Measurements from ENCODE around the gene PAK3. TPM values are rescaled to one million over a fixed set of nuclear protein-coding genes. Genes with fewer than 3 reads are reported as not detected.

PAK3 gene
- total and polyA plus RNA-seq, 2 donors (not counting 3 experiments of a cell fraction or from before 2014, with no cell fraction given) = 0.01 to 0.15 TPM

DNA sequence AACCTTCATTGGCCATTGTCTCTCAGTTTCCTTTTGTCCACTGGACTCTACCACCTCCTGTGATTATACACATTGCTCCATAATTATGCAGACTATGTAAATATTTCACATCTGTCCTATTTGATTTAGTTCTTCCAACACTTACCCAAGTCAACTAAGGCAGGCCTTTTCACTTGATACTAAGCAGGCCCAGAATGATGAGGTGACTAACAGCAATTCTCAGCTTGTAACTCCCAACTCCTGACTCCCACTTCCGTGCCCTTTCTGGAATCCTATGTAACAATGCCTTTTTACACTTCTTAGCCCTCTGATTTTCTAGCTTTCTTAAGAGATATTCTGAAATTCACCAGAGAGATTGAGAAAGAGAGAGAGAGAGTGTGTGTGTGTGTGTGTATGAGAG is 6.6 kb downstream of the PAK3 start:
- dilution Hi-C loops (cut with MboI; ENCODE audit: extremely low pct_ligation_motif_present, low sequenced_read_pairs) = no loop called here
- H3K79me2 ChIP-seq (ENCODE audit: control insufficient read depth, insufficient read depth, low read length) = no peaks in the 10 kb centered on the region

More for the DNA sequence above, 6.6 kb downstream of the PAK3 start:
- POLR2A ChIA-PET = no interaction called here
- H3K4me3 ChIP-seq (replicated peaks in 1 of 3; ENCODE audit: insufficient read depth in 1 of 3, low read depth in 1 of 3, low read length in 3 of 3) = no peak overlapping the region
- no peaks in the 10 kb centered on the region for H3K27me3 ChIP-seq (ENCODE audit: control insufficient read depth in 2 of 2, insufficient read depth in 2 of 2, low read length in 2 of 2)
- no peaks in the 10 kb centered on the region for H3K9me1 ChIP-seq (replicated peaks; ENCODE audit: control insufficient read depth, extremely low read depth, insufficient read depth, low read length)
- no peaks in the 10 kb centered on the region for H3K36me3 ChIP-seq (ENCODE audit: control insufficient read depth in 2 of 2, extremely low read depth in 1 of 2, insufficient read depth in 2 of 2, low read length in 2 of 2)
- no peak overlapping the region for H3K4me2 ChIP-seq (ENCODE audit: insufficient read depth, low read length)
- H3K27ac ChIP-seq (ENCODE audit: insufficient read depth, low read depth, low read length) = no peak overlapping the region
- CTCF ChIA-PET = no interaction called here
- intact Hi-C loops (cut with micrococcal nuclease) = no loop called here
- H2AFZ ChIP-seq (ENCODE audit: low read depth, low read length) = no peak overlapping the region
- H3K9me3 ChIP-seq (replicated peaks; ENCODE audit: control insufficient read depth, insufficient read depth, low read length) = no peaks in the 10 kb centered on the region
- no peak for TF ChIP-seq EZH2 (IDR thresholded peaks at IDR 0.05; ENCODE audit: borderline replicate concordance, low read depth, low read length, severe bottlenecking)
- TF ChIP-seq POLR2A (IDR thresholded peaks at IDR 0.05; ENCODE audit: low read depth, low read length) = no peak
- no peak for TF ChIP-seq CTCF (IDR thresholded peaks at IDR 0.05; ENCODE audit: extremely low read depth in 1 of 2, insufficient read depth in 1 of 2, low read depth in 1 of 2, low read length in 2 of 2)
- TF ChIP-seq FOS (IDR thresholded peaks at IDR 0.05; ENCODE audit: borderline replicate concordance, insufficient read depth, low read length) = no peak
- no peak for TF ChIP-seq JUN (IDR thresholded peaks at IDR 0.05; ENCODE audit: borderline replicate concordance, insufficient read depth, insufficient read length, low read depth)
- TF ChIP-seq POLR2AphosphoS5 (IDR thresholded peaks at IDR 0.05; ENCODE audit: insufficient read depth, low read depth, low read length) = no peak
- TF ChIP-seq GATA2 (IDR thresholded peaks at IDR 0.05; ENCODE audit: insufficient read depth, insufficient read length, low read depth, low read length) = no peak
- TF ChIP-seq MAX (IDR thresholded peaks at IDR 0.05; ENCODE audit: insufficient read depth, insufficient read length) = no peak
- TF ChIP-seq MYC (IDR thresholded peaks at IDR 0.05; ENCODE audit: low read depth, low read length) = no peak
- DNase-seq (ENCODE audit: low read depth, low spot score) (no peak), FAIRE-seq (no peak)
- no peak overlapping the region for H3K9ac ChIP-seq (replicated peaks; ENCODE audit: extremely low read depth, insufficient read depth, low read length)
- no peaks in the 10 kb centered on the region for H3K4me1 ChIP-seq (ENCODE audit: control insufficient read depth, extremely low read depth, insufficient read depth, low read length)
- BruUV-seq (replicated peaks) = no TSS peak
- no peaks in the 10 kb centered on the region for H4K20me1 ChIP-seq (replicated peaks; ENCODE audit: control insufficient read depth, extremely low read depth, insufficient read depth, low read length)
